HG03108 (cell line): Measurements from ENCODE around the gene ZFAND3.

Experiments
- ATAC-seq: cut with Tn5 transposase; IDR thresholded peaks from one replicate; pipeline ENCODE4 v1.9.1; 2021; ENCODE audit warnings: moderate library complexity; ENCODE audit not compliant: unreplicated experiment

The ZFAND3 gene, protein sequence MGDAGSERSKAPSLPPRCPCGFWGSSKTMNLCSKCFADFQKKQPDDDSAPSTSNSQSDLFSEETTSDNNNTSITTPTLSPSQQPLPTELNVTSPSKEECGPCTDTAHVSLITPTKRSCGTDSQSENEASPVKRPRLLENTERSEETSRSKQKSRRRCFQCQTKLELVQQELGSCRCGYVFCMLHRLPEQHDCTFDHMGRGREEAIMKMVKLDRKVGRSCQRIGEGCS

DNA sequence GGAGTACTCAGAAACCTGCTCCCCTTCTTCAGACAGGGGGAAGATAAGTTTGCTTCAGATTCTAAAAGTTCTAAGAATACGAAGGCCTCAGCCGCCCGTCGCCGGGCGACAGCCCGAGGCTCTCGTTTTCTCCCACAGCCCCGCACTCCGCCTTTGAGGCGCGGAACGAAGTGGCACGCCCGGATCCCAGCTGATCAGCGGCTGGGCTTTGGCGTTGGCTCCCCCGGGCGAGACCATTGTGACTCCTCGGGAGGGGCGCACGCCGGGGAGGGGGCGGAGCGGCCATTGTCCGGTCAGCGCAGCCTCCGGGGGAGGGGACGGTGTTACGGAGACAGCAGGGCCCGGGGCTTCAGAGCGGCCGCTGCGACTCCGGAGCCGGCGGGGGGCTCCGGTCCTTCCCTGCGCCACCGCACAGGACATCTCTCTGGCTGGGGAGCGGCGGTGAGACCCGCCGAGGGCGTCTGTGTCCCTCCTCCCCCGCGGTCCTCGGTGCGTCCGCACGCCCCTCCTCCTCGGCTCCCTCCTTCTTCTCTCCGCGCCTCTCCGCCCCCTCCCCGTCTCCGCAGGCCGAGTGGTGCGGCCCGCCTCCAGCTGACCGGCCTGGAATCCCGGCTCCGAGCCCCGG is at the start of gene ZFAND3:
TSS of gene ZFAND3 (plus strand) at position 551 of the 625 bp plus-strand sequence. CDS start 219 bp downstream, outside the sequence.
- peak; percentile 74 for ATAC-seq

GRCh38 chr6:37774028-37774680 is 45.4 kb upstream of the ZFAND3 start:
- no peak for ATAC-seq

GRCh38 chr6:37776566-37776965 is 43.0 kb upstream of the ZFAND3 start:
- no peak for ATAC-seq

DNA sequence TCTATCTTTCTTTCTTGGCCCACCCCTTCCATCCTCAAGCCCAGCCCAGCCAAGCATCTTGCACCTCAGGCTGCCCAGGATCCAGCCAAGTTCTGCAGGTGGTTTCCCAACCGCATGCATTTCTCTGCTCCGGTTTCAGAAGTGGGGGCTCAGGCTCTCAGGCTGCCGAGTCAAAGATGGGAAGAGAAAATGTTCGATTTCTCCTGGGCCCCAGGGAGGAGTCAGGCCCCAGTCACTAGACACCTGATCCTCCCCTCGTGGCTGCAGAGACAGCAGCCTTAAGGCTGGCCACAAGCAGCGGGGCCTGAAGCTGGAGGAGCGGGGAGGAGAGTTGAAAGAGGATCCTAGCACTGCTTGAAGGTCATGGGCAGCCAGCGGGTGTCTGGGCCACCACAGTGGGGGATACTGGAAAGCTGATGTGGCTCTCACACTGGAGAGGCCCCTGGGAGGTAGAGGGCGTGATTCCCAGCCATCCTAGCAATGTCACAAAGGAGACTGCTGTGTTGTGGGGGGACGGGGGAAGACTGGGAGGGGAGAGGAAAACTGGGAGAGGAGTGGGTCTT is 42.2 kb upstream of the ZFAND3 start:
- peak; percentile 53 for ATAC-seq

DNA sequence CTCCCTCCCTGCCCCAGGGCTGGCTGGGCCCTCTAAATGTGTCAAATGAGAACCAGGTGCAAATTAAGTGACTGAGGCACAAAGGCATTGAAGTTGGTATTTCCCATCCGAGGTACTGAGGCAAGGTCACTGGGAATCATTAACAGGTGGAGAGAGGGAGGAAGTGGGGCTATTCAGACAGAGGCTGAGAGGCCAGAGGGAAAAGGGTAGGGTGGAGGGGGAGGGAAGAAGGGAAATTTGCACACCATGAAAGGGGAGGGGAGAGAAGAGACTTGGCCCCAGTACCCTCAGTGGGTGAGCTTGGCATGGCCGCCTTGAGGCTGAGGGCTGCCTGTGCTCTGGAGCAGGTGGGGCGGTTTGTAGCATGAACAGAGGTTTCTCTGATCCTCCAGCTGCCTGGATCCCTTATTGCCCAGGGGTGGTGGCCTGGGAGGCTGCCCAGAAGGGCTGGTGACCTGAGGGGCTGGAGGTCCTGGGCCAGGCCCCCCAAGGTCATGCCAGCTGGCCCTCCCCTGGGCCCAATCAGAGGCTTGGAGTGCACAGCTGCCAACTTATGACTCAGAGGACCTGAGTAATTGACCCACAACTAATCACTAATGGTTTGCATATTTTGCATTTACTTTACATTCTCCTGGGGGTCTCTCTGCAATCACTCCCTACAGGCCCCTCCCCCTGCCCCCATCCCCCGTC is 40.3 kb upstream of the ZFAND3 start:
- no peak for ATAC-seq

DNA sequence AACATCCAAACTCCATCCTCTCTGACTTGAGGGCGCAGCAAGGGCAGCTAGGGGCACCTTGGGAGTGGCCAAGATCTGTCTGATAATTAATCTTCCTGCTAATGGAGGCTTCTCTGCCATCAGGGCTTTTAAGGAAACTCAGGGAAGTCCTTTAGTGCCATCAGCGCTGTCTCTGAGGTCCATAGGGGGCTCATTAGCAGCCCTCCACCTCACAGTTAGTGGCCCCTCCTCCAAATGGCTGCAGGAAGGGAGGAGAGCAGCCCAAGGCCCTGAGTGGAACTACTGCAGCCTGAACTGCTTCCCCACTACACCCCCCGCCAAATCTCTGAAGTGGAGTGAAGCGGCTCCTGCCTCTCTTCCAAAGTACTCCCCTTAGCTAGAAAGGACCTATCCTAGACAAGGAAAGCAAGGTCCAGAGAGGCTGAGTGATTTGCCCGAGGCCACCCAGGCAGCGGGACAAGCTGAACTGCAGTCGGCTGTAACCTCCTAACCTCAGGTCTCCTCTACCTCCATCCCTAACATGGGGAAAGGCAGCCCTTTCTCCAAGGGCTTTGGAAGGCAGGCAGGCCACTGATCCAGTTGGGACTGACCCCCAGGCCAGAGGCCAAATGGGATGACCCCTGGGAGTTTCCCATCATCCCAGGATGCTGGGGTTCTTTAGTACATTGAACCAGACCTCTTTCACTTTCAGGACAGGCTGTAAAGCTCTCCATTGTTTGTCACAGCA is 39.5 kb upstream of the ZFAND3 start:
- ATAC-seq: no peak

DNA sequence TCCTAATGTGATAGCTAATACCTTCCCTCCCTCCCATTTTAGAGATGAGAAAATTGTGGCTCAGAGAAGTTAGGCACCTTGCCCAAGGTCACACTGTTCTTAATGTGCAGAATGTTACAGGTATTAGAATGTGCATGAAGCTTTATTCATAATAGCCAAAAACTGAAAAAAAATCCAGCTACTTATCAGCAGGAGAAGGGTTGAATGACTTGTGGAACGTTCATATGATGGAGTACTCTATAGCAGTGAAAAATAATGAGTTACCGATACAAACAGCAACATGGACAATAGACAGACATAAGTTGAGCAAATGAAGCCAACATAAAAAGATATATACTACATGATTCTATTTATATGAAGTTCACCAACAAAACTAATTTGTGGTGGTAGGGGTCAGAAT is 37.7 kb upstream of the ZFAND3 start:
- ATAC-seq: no peak

- ATAC-seq: no peak
Observed at GRCh38 chr6:37783025-37783855, 36.3 kb upstream of the ZFAND3 start.

DNA sequence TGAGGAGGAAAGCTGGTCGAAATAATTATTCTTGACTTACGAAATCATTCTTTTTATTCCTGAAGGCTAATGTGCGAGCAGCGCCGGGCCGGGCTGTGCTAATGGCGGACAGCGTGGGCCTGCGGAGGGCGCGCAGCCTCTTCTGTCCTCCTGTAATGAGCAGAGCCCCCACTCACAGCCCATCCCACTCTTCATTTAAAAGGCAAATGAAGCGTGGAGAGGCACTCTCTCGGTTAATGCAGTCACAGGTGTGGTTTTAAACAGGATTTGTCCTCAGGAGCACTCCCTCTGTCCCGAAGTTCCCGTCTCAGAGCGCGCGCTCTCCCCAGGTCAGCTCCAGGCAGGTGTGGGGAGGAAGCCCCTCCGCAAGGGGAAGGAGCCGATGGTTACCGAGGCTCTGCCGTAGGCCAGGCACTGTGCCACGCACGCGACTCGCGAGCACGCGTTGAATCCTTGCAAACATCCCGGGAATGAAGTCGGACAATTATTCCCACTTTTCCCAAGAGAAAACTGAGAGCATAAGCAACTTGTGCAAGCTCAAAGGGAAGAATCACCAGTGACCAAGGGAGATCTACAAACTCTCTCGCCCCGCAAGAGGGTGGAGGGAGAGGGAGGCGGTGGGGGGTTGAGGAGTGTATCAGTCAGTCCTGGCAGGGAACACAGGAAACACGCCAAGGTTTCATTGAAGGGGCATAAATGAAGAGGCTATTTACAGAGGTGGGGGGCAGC is 35.5 kb upstream of the ZFAND3 start:
- no peak for ATAC-seq

DNA sequence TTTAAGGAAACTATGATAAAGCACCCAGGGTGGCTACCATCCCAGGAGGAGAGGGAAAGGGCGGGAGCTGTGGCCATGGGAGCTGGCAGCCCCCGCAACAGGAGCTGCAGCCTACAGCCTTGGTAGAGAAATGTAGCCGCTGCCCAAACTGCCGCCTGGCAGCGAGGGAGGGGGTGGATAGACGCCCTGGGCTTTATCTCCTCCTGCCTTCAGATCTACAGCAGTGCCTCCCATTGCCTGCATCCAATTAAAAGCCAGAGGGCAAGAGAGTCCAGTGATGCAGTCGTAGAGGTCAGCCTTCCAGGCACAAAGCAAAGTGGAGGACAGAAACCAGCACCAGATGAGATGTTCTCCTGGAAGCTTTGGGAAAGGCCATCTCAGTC is 35.0 kb upstream of the ZFAND3 start:
- ATAC-seq: no peak

- ATAC-seq: no peak
Observed at GRCh38 chr6:37785002-37785662, 34.4 kb upstream of the ZFAND3 start.

GRCh38 chr6:37785663-37786270 is 33.8 kb upstream of the ZFAND3 start:
- ATAC-seq: no peak

GRCh38 chr6:37787216-37787615 is 32.3 kb upstream of the ZFAND3 start:
- no peak for ATAC-seq

GRCh38 chr6:37788259-37788658 is 31.3 kb upstream of the ZFAND3 start:
- ATAC-seq: no peak

GRCh38 chr6:37791156-37791919 is 28.2 kb upstream of the ZFAND3 start:
- peak; percentile 90 for ATAC-seq

- ATAC-seq: no peak
Observed at GRCh38 chr6:37792457-37793033, 27.0 kb upstream of the ZFAND3 start.

GRCh38 chr6:37793067-37793466 is 26.5 kb upstream of the ZFAND3 start:
- ATAC-seq: no peak
